Measurements from ENCODE around the gene LMF1.

DNA sequence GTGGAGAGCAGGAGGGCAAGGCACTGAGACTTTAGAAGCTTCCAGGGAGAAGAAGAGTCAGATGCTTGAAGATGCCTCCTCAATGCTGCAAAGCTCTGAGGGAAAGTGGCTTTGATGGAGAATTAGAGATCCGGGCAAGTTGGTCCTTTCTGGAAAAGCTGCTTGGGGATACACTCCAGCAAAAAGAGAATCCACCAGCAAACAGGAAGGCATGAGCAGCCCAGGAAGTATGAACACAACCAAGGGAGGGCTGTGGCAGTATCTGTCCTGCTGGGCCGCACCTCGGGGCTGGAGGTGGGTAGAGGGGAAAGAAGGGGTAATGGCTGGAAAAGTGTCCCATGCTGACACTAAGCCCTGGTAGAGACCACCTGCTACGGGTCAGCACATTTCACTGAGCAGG lies 5.3 kb downstream of the LMF1 start:
- TF ChIP-seq POLR2AphosphoS5 (IDR thresholded peaks at IDR 0.05), result no peak
- TF ChIP-seq, protein P1, sequence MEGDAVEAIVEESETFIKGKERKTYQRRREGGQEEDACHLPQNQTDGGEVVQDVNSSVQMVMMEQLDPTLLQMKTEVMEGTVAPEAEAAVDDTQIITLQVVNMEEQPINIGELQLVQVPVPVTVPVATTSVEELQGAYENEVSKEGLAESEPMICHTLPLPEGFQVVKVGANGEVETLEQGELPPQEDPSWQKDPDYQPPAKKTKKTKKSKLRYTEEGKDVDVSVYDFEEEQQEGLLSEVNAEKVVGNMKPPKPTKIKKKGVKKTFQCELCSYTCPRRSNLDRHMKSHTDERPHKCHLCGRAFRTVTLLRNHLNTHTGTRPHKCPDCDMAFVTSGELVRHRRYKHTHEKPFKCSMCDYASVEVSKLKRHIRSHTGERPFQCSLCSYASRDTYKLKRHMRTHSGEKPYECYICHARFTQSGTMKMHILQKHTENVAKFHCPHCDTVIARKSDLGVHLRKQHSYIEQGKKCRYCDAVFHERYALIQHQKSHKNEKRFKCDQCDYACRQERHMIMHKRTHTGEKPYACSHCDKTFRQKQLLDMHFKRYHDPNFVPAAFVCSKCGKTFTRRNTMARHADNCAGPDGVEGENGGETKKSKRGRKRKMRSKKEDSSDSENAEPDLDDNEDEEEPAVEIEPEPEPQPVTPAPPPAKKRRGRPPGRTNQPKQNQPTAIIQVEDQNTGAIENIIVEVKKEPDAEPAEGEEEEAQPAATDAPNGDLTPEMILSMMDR (IDR thresholded peaks at IDR 0.05), result no peak

Measured in upper lobe of left lung (tissue), 4 donors.